Stimulated activated CD4-positive, alpha-beta T cell treated with anti-CD3 and anti-CD28 coated beads, TNF-alpha, amount 100 ng/mL, for 1 hour (primary cell): Measurements from ENCODE around the gene RCBTB1.

ENCODE experiments used
- DNase-seq, 3 donors: peaks; one replicate each; pipeline ENCODE4 v3.0.0-alpha.2; 2020; ENCODE audit warnings: low read depth in 3 of 3, low spot score in 1 of 3

The RCBTB1 gene

DNA sequence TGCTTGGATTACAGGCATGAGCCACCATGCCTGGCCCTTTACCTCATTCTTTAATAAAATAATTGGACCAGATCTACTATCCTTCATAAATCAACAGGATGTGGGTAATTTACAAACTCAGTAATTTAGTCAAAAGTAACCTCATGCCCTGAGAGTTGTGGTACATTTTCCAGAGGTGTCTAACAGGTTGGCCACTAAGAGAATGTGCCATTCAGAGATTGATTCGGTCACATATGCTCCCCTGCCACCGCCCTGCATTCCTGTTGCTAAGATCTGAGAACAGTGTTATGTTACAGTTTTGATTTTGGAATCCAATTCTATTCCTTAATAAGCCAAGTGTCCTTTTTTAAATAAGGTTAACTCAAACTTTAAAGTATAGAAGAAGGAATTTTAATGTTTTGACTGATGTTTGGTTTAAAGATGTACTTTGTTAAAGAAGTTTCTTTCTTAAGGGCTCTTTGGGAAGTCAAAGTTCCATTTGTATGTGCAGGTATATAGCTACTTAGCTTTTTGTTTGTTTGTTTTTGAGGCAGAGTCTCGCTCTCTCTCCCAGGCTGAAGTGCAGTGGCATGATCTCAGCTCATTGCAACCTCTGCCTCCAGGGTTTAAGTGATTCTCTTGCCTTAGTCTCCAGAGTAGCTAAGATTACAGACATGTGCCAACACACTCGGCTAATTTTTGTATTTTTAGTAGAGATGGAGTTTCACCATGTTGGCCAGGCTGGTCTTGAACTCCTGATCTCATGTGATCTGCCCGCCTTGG lies 60.4 kb downstream of the RCBTB1 start:
- DNase-seq = no peak

GRCh38 chr13:49521224-49521623 lies 64.1 kb downstream of the RCBTB1 start:
- no peak for DNase-seq

DNA sequence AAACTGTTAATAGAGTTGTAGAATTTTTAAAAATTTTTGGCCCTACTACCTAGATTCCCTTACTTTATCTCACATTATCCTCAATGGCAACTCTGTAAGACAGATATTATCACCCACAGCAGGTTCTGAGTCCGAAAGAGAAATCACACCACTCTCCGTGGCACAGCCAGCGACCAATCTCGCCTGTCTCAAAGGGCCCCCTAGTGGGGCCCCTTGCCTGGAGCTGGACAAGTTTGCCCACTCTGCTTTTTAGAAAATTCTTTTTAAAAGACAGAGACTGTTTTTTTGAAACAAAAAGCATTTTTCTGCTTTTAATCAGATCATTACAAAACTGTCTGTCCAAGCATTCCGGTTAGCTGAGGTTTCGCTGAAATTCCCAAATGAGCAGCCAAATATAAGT lies 67.9 kb downstream of the RCBTB1 start:
- DNase-seq = no peak

DNA sequence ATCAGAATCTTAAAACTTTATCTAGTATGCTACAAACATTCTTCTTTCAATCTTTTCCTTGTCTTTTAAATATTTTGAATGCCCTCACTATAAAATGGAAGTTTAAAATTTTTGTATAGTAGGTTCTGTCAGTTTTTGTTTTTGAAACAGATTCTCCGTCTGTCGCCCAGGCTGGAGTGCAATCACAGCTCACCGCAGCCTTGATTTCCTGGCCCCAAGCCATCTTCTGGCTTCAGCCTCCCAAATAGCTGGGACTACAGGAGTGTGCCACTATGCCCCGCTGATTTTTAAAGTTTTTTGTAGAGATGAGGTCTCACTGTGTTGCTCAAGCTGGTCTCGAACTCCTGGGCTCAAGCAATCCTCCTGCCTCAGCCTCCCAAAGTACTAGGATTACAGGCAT lies 68.9 kb downstream of the RCBTB1 start:
- no peak for DNase-seq

- DNase-seq = no peak
Measured at GRCh38 chr13:49512578-49512977, 72.8 kb downstream of the RCBTB1 start.

GRCh38 chr13:49503951-49504350 lies 81.4 kb downstream of the RCBTB1 start:
- DNase-seq = no peak

DNA sequence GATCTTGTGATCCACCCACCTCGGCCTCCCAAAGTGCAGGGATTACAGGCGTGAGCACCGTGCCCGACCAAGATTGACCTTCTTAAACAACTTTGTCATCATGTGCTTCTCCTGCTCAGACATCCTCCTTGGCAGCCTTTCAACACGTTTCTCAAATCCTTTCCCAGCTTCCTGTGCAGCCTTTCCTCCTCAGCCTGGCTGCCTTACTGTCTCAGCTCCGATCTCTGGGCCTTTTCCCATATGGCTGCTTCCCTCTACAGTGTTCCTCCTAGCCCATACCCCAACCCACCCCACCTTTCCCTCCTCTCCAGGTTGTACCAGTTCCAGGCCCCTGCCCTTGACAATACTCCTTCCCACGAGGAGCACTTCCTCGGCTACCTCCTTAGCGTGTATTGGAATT lies 82.4 kb downstream of the RCBTB1 start:
- no peak for DNase-seq

- no peak for DNase-seq
Measured at GRCh38 chr13:49499889-49500660, 85.3 kb downstream of the RCBTB1 start.

- DNase-seq = no peak
Measured at GRCh38 chr13:49498206-49498605, 87.2 kb downstream of the RCBTB1 start.

GRCh38 chr13:49497272-49497671 lies 88.1 kb downstream of the RCBTB1 start:
- no peak for DNase-seq

- peak in 1 of 3 donors; percentile 21 for DNase-seq
Measured at GRCh38 chr13:49496837-49497236, 88.5 kb downstream of the RCBTB1 start.

DNA sequence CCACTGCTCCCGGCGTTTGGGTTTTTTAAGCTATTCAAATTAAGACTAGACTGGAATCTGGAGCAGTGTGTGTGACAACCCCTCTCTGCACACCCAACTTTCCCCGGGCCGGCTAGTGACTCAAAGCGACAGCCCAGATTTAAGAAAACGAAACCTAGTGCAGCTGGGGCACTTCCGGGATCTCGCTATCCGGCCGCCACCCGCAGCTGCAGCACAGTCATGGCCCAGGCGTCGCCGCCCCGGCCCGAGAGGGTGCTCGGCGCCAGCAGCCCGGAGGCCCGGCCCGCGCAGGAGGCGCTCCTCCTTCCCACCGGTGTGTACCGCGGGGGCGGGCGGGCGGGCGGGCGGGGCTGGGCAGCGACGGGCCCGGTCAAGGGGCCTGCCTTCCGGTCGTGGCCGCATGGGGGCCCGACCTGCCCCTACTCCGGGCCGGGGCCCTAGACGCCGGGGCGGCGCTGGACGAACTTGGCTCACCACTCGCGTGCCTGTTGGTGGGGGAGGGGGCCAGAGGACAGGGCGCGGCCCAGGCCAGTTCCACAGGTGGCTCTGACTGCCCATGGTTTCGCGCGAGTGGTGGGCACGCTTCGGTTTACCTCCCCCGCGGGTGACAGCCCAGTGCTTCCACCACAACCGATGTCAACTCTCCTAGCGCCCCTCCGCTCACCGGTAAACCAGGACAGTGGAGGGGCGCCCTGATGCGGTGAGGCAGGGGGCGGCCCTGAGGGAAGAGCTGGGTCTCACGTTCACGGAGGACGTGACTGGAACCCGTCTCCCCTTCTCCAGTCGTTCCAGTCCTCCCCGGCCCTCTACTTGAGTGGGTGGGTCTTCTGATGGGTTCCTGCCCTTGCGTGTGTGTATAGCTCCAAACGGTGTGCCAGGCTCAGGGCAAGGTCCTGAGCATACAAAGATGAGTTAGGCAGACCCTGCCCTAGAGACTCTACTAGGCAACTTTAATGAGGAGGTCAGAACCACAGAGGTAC lies 89.3 kb downstream of the RCBTB1 start, which contains the start of gene PHF11:
Gene PHF11, plus strand, starts transcription at position 171 of the 980 bp plus-strand sequence. Its CDS starts 49 bp downstream, at position 220.
- peak; percentile 65 to 77 (median 72) for DNase-seq

DNA sequence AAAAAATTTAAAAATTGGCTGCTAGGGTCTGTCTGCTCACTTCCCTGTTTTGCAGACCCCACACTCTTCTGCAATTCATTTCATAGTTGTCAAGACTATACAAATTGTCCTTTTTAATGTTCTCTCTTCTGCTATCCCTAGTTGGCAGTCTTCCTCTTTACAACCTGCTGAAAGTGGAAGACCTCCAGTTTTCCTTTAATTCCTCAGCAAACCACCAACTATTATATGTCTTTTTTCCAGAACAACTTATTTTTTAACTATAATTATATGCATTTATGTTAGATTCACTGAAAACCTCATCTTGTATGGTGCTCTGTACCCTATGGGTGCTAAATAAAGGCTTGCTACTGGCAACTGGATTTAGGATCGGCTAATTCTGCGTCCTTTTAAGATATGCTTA lies 90.7 kb downstream of the RCBTB1 start:
- no peak for DNase-seq

GRCh38 chr13:49488563-49488962 lies 96.8 kb downstream of the RCBTB1 start:
- DNase-seq = no peak
